WTC11 (cell line): ENCODE results near the gene RGMA. TPM values are rescaled to one million over a fixed set of nuclear protein-coding genes. Genes with fewer than 3 reads are reported as not detected.

ENCODE experiments used
- ATAC-seq: fragments of 200-7000 bp; cut with Tn5 transposase; 2 replicates; pipeline ENCODE4 v1.10.0; 2021; ENCODE audit warnings: mild to moderate bottlenecking, moderate library complexity
- CTCF ChIA-PET: fragments of 300-600 bp; sonication (Branson Sonifier 250); formaldehyde crosslinking; loops from one replicate; lab custom pipeline; 2021; ENCODE audit warnings: antibody characterized with exemption; lab: Charles Lee
- POLR2A ChIA-PET: fragments of 350-600 bp; sonication (Branson Sonifier 250); formaldehyde crosslinking; loops from one replicate; lab custom pipeline; 2021; ENCODE audit warnings: antibody characterized with exemption; lab: Charles Lee
- DNase-seq: peaks from one replicate; pipeline ENCODE4 v3.0.0; 2021; ENCODE audit warnings: low spot score
- H3K27ac Mint-ChIP-seq: 2 replicates; pipeline ENCODE4 v1.8.0; 2021; ENCODE audit warnings: mixed read lengths
- H3K27me3 Mint-ChIP-seq: 2 replicates; pipeline ENCODE4 v1.8.0; 2021; ENCODE audit warnings: low read depth, mild to moderate bottlenecking, moderate library complexity, mixed read lengths
- H3K36me3 Mint-ChIP-seq: 2 replicates; pipeline ENCODE4 v1.8.0; 2021; ENCODE audit warnings: mixed read lengths
- H3K4me1 Mint-ChIP-seq: 2 replicates; pipeline ENCODE4 v1.8.0; 2022; ENCODE audit warnings: mixed read lengths
- H3K4me3 Mint-ChIP-seq: 2 replicates; pipeline ENCODE4 v1.8.0; 2021; ENCODE audit warnings: mild to moderate bottlenecking, moderate library complexity, mixed read lengths
- H3K9me3 Mint-ChIP-seq: 2 replicates; pipeline ENCODE4 v1.8.0; 2021; ENCODE audit warnings: mixed read lengths
- CBFB ChIP-seq: sonication (generic); formaldehyde crosslinking; IDR thresholded peaks from 2 replicates; pipeline ENCODE4 v1.8.1; 2022; ENCODE audit warnings: mild to moderate bottlenecking, low read depth, missing genetic modification reagents
- CREM ChIP-seq: sonication (generic); formaldehyde crosslinking; IDR thresholded peaks from 2 replicates; pipeline ENCODE4 v1.8.1; 2022; ENCODE audit warnings: mild to moderate bottlenecking, missing genetic modification reagents, moderate library complexity
- KAT7 ChIP-seq: sonication (generic); formaldehyde crosslinking; IDR thresholded peaks from 2 replicates; pipeline ENCODE4 v1.8.1; 2023; ENCODE audit warnings: missing genetic modification reagents, mild to moderate bottlenecking, borderline replicate concordance
- NR3C1 ChIP-seq: sonication (generic); formaldehyde crosslinking; conservative IDR thresholded peaks from 2 replicates; pipeline ENCODE4 v1.8.1; 2023; ENCODE audit warnings: low read depth, mild to moderate bottlenecking, missing genetic modification reagents
- SOX15 ChIP-seq: fragments of 250-450 bp; sonication (Bioruptor Pico); IDR thresholded peaks from 2 replicates; pipeline ENCODE4 v1.9.0; 2021; ENCODE audit warnings: mild to moderate bottlenecking
- TCF7 ChIP-seq: sonication (generic); formaldehyde crosslinking; IDR thresholded peaks from 2 replicates; pipeline ENCODE4 v1.8.0; 2022; ENCODE audit warnings: mild to moderate bottlenecking, low read depth, missing genetic modification reagents, moderate library complexity
- ZNF121 ChIP-seq: sonication (generic); formaldehyde crosslinking; IDR thresholded peaks from 2 replicates; pipeline ENCODE4 v1.8.0; 2023; ENCODE audit warnings: missing genetic modification reagents
- ZNF263 ChIP-seq: sonication (generic); formaldehyde crosslinking; IDR thresholded peaks from 2 replicates; pipeline ENCODE4 v1.8.1; 2022; ENCODE audit warnings: low read depth, mild to moderate bottlenecking, moderate library complexity, missing genetic modification reagents
- ZNF416 ChIP-seq: fragments of 250-450 bp; sonication (Bioruptor Pico); IDR thresholded peaks from 2 replicates; pipeline ENCODE4 v1.9.0; 2021; ENCODE audit warnings: mild to moderate bottlenecking, inconsistent platforms
- ZNF423 ChIP-seq: fragments of 250-450 bp; sonication (Bioruptor Pico); IDR thresholded peaks from 2 replicates; pipeline ENCODE4 v2.1.2; 2022; ENCODE audit warnings: mild to moderate bottlenecking, moderate library complexity
- total RNA-seq: library from RNA; stranded (reverse); gene quantifications from 3 replicates; pipeline ENCODE4 v1.2.3, GENCODE V29; 2021
- TF ChIP-seq, protein P1 (sequence below): sonication (generic); formaldehyde crosslinking; IDR thresholded peaks from 2 replicates; pipeline ENCODE4 v1.8.0; 2022; ENCODE audit warnings: mild to moderate bottlenecking, missing genetic modification reagents
- TF ChIP-seq, protein P2 (sequence below): sonication (generic); formaldehyde crosslinking; IDR thresholded peaks from 2 replicates; pipeline ENCODE4 v1.8.1; 2022; ENCODE audit warnings: low read depth, mild to moderate bottlenecking, moderate library complexity, missing genetic modification reagents, borderline replicate concordance
- TF ChIP-seq, protein P3 (sequence below): fragments of 250-450 bp; sonication (Bioruptor Pico); IDR thresholded peaks from 2 replicates; pipeline ENCODE4 v1.9.0; 2021; ENCODE audit warnings: mild to moderate bottlenecking, borderline replicate concordance
- TF ChIP-seq, protein P4 (sequence below): sonication (generic); formaldehyde crosslinking; IDR thresholded peaks from 2 replicates; pipeline ENCODE4 v1.8.0; 2023; ENCODE audit warnings: mild to moderate bottlenecking, missing genetic modification reagents

The RGMA gene
- total RNA-seq, 1 experiment from 2014 or later = 47.2 TPM

DNA sequence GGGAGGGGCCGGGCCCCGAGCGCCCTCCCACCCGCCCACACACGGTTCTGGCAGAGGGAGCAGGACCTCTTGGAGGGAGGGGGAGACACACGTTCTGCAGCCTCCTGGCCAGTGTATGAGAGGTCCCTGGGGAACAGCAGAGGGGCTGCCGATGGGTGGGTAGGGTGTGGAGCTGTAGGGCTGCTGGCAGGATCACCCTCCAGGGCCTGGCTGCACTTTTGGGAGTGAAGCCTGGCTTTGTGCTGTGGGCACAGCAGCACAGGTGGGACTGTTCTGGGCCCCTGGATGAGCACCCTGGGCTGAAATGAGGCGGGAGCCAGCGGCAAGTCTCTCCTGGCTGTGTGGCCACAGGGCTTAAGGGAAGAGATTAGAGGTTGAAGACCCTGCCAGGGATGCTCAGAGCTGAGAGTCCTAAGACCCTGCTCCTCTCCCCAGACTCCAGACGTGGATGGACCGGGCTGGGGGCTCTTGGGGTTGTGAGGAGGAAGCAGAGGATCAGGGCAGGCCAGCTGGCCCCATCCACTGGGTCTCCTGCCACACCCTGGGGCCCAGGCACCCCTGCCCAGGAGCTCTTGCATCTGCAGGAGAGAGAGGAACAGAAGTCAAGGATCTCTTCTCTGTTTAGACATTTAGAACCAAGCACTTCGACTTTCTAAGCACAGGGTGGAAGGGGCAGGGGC lies 45.2 kb downstream of the RGMA start (continued):
- TF ChIP-seq, protein P1, sequence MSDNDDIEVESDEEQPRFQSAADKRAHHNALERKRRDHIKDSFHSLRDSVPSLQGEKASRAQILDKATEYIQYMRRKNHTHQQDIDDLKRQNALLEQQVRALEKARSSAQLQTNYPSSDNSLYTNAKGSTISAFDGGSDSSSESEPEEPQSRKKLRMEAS (CRISPR knock-in tag) = no peak
- TF ChIP-seq, protein P2, sequence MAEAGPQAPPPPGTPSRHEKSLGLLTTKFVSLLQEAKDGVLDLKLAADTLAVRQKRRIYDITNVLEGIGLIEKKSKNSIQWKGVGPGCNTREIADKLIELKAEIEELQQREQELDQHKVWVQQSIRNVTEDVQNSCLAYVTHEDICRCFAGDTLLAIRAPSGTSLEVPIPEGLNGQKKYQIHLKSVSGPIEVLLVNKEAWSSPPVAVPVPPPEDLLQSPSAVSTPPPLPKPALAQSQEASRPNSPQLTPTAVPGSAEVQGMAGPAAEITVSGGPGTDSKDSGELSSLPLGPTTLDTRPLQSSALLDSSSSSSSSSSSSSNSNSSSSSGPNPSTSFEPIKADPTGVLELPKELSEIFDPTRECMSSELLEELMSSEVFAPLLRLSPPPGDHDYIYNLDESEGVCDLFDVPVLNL (CRISPR knock-in tag) = no peak
- TF ChIP-seq KAT7 (CRISPR knock-in tag) = no peak

DNA sequence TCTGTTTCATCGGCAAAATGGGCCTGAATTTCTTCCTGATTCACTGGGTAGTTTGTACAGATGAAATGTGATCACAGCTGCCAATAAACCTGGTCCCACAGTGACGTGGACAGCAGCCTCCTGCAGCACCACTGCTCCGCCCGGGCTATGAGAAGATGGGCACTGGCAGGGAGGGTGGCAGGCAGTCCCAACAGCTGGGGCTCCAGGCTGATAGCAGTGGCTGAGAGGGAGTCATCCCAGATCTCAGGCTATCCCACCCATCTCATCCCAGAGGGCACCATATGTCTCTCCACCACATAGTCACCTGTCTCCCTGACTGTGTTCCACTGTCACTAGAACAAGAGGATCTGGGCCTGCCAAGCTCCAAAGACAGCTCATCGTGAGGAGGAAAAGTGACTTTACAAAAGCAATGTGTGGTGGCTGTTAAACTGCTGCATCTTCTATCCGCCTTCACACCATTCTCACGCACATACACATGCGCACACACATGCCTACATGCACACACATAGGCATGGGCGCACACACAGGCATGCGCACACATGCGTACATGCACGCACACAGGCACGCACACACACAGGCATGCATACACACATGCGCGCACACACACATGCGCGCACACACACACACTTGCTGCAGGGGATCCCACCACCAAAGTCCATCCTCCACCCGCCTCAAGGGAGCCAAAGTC lies 46.2 kb downstream of the RGMA start:
- Mint-ChIP-seq H3K9me3 (peaks cover 15% of the 10 kb centered on the region), H3K4me1 (peaks cover 10% of the 10 kb centered on the region; the same call in 1 of the 2 replicates), H3K4me3 (no peak overlapping the region), H3K27me3 (no peaks in the 10 kb centered on the region), H3K27ac (peak overlapping the region; percentile 92), H3K36me3 (peaks cover 40% of the 10 kb centered on the region)
- ChIA-PET POLR2A (no interaction called here), CTCF (interaction anchor here (0.6 kb wide), 1 partner anchor 12 kb away, joined by 3 read pairs; no protein-coding TSS in a partner anchor)
- TF ChIP-seq ZNF263 (CRISPR knock-in tag) = no peak
- no peak for DNase-seq
- no peak for ATAC-seq

DNA sequence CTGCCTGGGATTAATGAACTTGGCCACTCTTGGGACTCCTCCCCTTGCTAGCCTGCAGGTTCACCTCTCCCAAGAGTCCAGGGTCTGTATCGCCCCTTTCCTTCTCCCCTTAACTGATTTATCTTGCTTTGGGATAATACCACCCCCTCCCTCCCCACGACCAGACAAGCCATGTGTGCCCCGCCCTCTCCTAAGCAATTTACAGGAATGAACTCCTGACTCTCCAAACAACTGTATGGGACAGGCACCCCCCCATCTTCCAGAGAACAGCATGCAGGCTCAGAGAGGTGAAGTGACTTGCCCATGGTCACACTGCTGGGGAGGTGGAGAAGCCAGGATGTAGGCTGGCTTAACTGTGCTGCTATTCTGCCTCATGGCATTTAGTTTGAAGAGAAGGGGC lies 46.8 kb downstream of the RGMA start:
- H3K27me3 Mint-ChIP-seq = no peaks in the 10 kb centered on the region
- H3K27ac Mint-ChIP-seq = no peak overlapping the region
- POLR2A ChIA-PET = no interaction called here
- H3K4me3 Mint-ChIP-seq = no peak overlapping the region
- peaks cover 36% of the 10 kb centered on the region for H3K36me3 Mint-ChIP-seq
- peaks cover 10% of the 10 kb centered on the region; the same call in 1 of the 2 replicates for H3K4me1 Mint-ChIP-seq
- no peak for DNase-seq
- H3K9me3 Mint-ChIP-seq = peaks cover 15% of the 10 kb centered on the region
- CTCF ChIA-PET = interaction anchor here (0.6 kb wide), 2 partner anchors 12 to 292 kb away, joined by 3 read pairs; no protein-coding TSS in a partner anchor
- TF ChIP-seq CBFB (CRISPR knock-in tag) = no peak
- no peak for TF ChIP-seq ZNF416 (CRISPR knock-in tag)
- TF ChIP-seq, protein P3, sequence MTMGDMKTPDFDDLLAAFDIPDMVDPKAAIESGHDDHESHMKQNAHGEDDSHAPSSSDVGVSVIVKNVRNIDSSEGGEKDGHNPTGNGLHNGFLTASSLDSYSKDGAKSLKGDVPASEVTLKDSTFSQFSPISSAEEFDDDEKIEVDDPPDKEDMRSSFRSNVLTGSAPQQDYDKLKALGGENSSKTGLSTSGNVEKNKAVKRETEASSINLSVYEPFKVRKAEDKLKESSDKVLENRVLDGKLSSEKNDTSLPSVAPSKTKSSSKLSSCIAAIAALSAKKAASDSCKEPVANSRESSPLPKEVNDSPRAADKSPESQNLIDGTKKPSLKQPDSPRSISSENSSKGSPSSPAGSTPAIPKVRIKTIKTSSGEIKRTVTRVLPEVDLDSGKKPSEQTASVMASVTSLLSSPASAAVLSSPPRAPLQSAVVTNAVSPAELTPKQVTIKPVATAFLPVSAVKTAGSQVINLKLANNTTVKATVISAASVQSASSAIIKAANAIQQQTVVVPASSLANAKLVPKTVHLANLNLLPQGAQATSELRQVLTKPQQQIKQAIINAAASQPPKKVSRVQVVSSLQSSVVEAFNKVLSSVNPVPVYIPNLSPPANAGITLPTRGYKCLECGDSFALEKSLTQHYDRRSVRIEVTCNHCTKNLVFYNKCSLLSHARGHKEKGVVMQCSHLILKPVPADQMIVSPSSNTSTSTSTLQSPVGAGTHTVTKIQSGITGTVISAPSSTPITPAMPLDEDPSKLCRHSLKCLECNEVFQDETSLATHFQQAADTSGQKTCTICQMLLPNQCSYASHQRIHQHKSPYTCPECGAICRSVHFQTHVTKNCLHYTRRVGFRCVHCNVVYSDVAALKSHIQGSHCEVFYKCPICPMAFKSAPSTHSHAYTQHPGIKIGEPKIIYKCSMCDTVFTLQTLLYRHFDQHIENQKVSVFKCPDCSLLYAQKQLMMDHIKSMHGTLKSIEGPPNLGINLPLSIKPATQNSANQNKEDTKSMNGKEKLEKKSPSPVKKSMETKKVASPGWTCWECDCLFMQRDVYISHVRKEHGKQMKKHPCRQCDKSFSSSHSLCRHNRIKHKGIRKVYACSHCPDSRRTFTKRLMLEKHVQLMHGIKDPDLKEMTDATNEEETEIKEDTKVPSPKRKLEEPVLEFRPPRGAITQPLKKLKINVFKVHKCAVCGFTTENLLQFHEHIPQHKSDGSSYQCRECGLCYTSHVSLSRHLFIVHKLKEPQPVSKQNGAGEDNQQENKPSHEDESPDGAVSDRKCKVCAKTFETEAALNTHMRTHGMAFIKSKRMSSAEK = no peak
- no peak for TF ChIP-seq CREM (CRISPR knock-in tag)
- no peak for TF ChIP-seq SOX15
- TF ChIP-seq NR3C1 = no peak
- TF ChIP-seq TCF7 (CRISPR knock-in tag) = no peak
- TF ChIP-seq, protein P2 (CRISPR knock-in tag) = no peak
- TF ChIP-seq, protein P4, sequence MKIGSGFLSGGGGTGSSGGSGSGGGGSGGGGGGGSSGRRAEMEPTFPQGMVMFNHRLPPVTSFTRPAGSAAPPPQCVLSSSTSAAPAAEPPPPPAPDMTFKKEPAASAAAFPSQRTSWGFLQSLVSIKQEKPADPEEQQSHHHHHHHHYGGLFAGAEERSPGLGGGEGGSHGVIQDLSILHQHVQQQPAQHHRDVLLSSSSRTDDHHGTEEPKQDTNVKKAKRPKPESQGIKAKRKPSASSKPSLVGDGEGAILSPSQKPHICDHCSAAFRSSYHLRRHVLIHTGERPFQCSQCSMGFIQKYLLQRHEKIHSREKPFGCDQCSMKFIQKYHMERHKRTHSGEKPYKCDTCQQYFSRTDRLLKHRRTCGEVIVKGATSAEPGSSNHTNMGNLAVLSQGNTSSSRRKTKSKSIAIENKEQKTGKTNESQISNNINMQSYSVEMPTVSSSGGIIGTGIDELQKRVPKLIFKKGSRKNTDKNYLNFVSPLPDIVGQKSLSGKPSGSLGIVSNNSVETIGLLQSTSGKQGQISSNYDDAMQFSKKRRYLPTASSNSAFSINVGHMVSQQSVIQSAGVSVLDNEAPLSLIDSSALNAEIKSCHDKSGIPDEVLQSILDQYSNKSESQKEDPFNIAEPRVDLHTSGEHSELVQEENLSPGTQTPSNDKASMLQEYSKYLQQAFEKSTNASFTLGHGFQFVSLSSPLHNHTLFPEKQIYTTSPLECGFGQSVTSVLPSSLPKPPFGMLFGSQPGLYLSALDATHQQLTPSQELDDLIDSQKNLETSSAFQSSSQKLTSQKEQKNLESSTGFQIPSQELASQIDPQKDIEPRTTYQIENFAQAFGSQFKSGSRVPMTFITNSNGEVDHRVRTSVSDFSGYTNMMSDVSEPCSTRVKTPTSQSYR (CRISPR knock-in tag) = no peak
- no peak for TF ChIP-seq ZNF121 (CRISPR knock-in tag)
- no peak for TF ChIP-seq ZNF423 (CRISPR knock-in tag)
- ATAC-seq = no peak
